HG03175 (cell line): ENCODE data around the gene GP1BB.

Experiments
- ATAC-seq: cut with Tn5 transposase; IDR thresholded peaks from one replicate; pipeline ENCODE4 v1.9.1; 2021; ENCODE audit warnings: mild to moderate bottlenecking, moderate library complexity; ENCODE audit not compliant: unreplicated experiment

Gene GP1BB

GRCh38 chr22:19739911-19740449 lies 16.6 kb downstream of the GP1BB start:
- ATAC-seq, result no peak

GRCh38 chr22:19740586-19740985 lies 17.2 kb downstream of the GP1BB start:
- no peak for ATAC-seq

GRCh38 chr22:19741053-19741452 lies 17.7 kb downstream of the GP1BB start:
- no peak for ATAC-seq

GRCh38 chr22:19742160-19743066 lies 19.1 kb downstream of the GP1BB start:
- ATAC-seq, result no peak

- ATAC-seq, result no peak
Measured at GRCh38 chr22:19743081-19743480, 19.7 kb downstream of the GP1BB start.

- no peak for ATAC-seq
Measured at GRCh38 chr22:19743651-19744050, 20.3 kb downstream of the GP1BB start.

GRCh38 chr22:19744350-19745006 lies 21.1 kb downstream of the GP1BB start:
- no peak for ATAC-seq

GRCh38 chr22:19745155-19746101 lies 22.1 kb downstream of the GP1BB start:
- no peak for ATAC-seq

- ATAC-seq, result no peak
Measured at GRCh38 chr22:19746726-19747125, 23.4 kb downstream of the GP1BB start.

GRCh38 chr22:19747551-19747950 lies 24.2 kb downstream of the GP1BB start:
- no peak for ATAC-seq

GRCh38 chr22:19748139-19748538 lies 24.8 kb downstream of the GP1BB start:
- ATAC-seq, result no peak

- no peak for ATAC-seq
Measured at GRCh38 chr22:19748991-19749664, 25.8 kb downstream of the GP1BB start.

GRCh38 chr22:19749876-19750275 lies 26.5 kb downstream of the GP1BB start:
- ATAC-seq, result no peak

- no peak for ATAC-seq
Measured at GRCh38 chr22:19750507-19751490, 27.5 kb downstream of the GP1BB start.

- no peak for ATAC-seq
Measured at GRCh38 chr22:19751497-19752245, 28.3 kb downstream of the GP1BB start.

GRCh38 chr22:19753090-19753842 lies 29.9 kb downstream of the GP1BB start:
- ATAC-seq, result no peak

GRCh38 chr22:19753996-19754700 lies 30.8 kb downstream of the GP1BB start:
- ATAC-seq, result no peak
